Activated naive CD4-positive, alpha-beta T cell treated with anti-CD3 and anti-CD28 coated beads, Interleukin-2, amount 50 U/mL, for 24 hours (primary cell): ENCODE data around the gene SSR3.

ENCODE experiments used
- H3K27ac Mint-ChIP-seq: one replicate; pipeline ENCODE4 v1.8.0; 2021; ENCODE audit warnings: mild to moderate bottlenecking, mixed read lengths
- H3K27me3 Mint-ChIP-seq: one replicate; pipeline ENCODE4 v1.8.0; 2021; ENCODE audit warnings: mixed read lengths
- H3K36me3 Mint-ChIP-seq: one replicate; pipeline ENCODE4 v1.8.0; 2021; ENCODE audit warnings: mixed read lengths
- H3K4me1 Mint-ChIP-seq: one replicate; pipeline ENCODE4 v1.8.0; 2021; ENCODE audit warnings: mixed read lengths
- H3K4me3 Mint-ChIP-seq: one replicate; pipeline ENCODE4 v1.8.0; 2021; ENCODE audit warnings: mild to moderate bottlenecking, mixed read lengths
- H3K9me3 Mint-ChIP-seq: one replicate; pipeline ENCODE4 v1.8.0; 2021; ENCODE audit warnings: mixed read lengths

Gene SSR3

DNA sequence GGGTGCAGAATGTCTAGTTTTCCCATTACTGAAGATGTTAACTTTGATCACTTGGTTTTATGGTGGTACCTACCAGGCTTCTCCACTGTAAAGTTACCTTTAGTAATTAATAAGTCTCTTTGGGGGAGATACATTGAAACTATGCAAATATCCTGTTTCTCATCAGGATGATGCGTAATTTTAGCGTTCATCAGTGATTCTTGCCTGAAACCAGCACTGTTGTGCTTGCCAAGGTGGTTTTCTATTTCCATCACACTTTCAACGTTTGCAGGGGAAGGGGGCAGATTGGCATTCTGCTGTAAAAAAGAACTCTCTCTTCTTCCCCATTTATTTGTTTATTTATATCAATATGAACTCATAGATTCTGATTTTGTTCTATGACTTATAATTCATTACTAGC is 61.0 kb downstream of the SSR3 start:
- Mint-ChIP-seq H3K9me3 (peaks cover 7% of the 10 kb centered on the region), H3K27me3 (peaks cover 4% of the 10 kb centered on the region), H3K4me3 (no peak overlapping the region), H3K4me1 (no peaks in the 10 kb centered on the region), H3K36me3 (peaks cover 3% of the 10 kb centered on the region), H3K27ac (no peak overlapping the region)

DNA sequence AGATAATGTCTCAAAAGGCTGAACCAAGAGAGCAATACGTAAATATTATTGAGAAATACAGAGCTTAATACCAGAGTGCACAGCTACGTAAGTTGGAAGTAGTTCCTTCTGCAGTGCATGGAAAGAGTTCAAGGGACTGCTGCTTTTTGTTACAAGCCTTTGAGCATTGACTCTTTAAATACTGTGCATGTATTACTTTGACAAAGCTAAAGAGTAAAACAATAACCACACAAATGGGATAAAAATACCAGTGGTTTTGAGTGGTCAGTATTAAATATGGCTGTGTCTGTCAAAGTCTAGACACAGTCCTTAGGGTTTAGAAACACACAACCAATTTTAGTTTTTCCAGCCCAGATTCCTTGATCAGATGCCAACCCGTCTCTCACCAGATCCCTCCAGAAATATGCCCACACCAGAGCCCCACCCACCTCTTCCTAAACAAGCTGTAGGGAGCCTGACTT is 62.1 kb downstream of the SSR3 start:
- peaks cover 4% of the 10 kb centered on the region for H3K27me3 Mint-ChIP-seq
- H3K9me3 Mint-ChIP-seq = peaks cover 7% of the 10 kb centered on the region
- H3K4me3 Mint-ChIP-seq = no peak overlapping the region
- H3K4me1 Mint-ChIP-seq = no peaks in the 10 kb centered on the region
- H3K36me3 Mint-ChIP-seq = peaks cover 3% of the 10 kb centered on the region
- no peak overlapping the region for H3K27ac Mint-ChIP-seq

DNA sequence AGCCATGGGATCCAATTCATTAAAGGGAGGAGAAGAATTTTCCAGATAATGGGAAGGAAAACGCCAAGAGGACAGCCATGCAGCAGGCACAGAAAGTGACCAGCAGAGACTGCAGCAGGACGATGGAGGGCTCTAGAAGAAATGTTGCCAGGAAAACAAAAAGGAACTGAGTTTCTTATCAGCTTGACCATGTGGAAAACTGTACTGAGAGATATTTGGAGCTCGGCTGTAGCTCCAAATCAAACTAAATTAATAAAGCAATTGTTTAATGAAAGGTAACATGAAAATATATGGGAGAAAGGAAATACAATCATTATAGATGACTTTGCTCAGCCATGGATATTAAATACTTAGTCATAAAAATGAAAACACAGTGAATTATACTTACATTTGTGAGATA is 63.7 kb downstream of the SSR3 start:
- Mint-ChIP-seq H3K36me3 (no peaks in the 10 kb centered on the region), H3K27ac (no peak overlapping the region), H3K9me3 (peaks cover under 1% of the 10 kb centered on the region), H3K4me1 (no peaks in the 10 kb centered on the region), H3K27me3 (peaks cover 2% of the 10 kb centered on the region), H3K4me3 (no peak overlapping the region)
